Muscle of arm (tissue), 12 donors: ENCODE results near the gene SLC49A4. TPM values are rescaled to one million over a fixed set of nuclear protein-coding genes. Genes with fewer than 3 reads are reported as not detected.

Experiments
- DNase-seq: peaks from one replicate; pipeline ENCODE4 v3.0.0-alpha.2; 2013
- polyA plus RNA-seq, 12 donors: library from polyadenylated mRNA; unstranded; fragments of 120-200 nt; gene quantifications; one replicate each; pipeline ENCODE4 v1.2.1, GENCODE V29; 2013; ENCODE audit not compliant: insufficient read length in 12 of 12

The SLC49A4 gene
- polyA plus RNA-seq, 12 donors, result 5.4 to 9.5 (median 6.1) TPM; not detected in 1

DNA sequence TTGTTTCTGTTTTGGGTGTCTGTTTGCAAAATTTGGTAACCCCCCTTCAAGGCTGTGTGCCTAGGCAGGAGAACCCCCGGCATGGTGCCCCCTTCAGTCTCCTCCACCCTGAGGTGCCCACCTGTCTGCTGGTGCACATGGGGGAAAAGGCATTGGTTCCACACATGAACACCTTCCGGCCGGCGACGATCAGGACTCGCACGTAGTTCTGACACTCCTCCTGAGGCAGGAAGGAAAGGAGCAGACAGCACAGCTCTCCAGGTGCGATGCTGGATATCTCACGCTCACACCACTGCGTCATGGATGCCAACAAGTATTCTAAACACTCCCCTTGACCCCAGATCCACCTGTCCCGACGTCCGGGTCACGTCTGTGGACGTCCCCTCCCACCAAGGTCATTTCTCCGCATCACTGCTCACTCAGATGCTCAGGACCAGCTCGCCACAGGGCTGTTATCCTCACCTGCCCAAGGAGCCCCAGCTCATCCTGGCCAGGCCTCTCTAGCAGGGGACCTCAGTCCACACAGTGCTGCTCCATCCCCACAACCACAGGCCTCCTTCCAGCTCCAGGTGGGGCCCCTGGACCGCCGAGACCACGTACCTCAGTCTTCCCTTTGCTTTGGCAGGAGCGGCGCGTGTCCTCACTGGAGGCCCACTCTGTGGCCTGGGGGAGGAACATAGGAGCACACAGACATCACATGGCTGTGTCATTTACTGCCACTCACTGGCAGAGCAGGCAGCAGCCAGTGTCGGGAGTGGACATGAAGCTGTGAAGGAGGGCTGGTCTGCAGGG is 133.7 kb downstream of the SLC49A4 start:
- DNase-seq, result no peak

DNA sequence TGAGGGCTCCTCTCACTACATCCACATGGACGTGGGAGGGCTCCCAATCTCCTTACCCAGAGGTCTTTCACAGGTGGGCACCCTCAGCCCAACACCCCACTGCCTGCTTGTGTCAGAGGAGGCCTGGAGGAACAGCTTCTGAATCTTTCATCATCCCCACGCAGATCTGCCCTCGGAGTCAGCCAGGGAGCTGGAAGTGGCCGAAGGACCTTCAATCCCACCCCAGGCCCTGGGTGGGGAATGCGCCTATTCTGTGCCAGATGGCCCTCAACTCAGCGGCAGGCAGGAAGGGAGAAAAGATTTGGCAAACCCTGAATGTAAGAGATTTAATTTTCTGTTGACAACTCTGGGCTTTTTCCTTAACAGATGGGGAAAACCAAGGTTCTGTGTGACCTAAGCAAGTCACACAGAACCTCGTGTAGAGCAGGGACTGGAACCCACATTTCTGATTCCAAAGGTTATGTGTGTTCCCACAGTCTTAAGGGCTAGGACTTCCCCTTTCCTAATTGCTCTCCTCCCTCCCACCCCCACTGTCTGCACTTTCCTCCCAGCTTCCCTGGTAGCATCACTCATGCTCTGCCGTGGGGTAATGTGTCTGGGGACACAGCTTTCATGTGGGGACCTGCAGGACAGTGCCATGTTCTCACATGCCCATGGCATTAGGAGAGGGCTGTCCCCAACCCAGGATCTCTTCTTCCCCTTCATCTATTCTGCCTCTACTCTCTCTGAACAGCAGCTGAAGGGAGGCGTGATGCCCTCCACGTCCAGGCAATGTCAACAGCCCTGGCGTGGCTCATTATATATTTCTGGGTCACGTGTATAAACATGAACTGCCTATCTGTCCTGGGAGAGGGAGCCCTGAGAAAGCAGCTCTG is 134.6 kb downstream of the SLC49A4 start:
- no peak for DNase-seq

DNA sequence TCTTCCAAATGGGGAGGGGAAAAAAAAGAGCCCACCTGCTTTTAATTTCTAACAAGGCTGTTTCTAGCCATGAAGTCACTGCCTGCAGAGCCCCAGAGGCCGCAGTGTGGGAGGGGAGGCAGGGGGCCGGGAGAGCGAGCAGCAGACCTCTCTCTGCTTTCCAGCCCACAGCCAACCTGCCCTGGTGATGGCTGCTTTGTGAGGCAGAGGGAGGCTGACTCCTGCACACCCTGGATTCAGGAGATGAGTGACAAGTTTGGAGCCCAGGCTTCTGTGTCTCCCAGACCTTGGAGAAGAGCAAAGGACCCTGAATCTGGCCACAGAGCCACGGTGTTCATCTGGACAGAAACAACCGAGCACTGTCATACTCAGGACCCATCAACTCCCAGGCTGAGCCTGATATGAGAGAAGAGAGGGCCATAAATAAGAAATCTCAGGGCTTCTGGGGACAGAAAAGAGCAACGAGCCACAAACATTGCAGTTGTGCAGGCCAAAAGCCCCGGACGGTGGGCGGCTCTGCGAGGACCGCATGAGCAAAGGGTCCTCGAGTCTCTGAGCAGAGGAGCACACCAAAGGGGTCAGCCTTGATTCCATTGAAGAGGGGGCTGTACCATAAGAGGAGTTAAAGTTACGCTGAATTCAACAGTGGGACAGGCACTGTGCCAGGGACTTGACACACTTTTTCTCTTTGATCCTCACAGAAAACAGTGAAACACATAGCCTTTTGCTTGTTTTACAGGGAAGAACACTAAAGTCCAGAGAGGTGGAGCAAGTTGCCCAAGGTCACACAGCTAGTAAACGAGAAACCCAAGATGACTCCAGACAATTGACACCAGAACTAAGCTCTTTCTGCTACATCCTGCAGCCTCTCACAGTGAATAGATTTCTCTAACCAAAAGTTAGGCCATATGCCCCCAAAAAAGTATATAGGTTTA is 135.5 kb downstream of the SLC49A4 start:
- no peak for DNase-seq

Other genes starting within 250 kb of the SLC49A4 start
- gene PARP9, start 230.8 kb upstream of the SLC49A4 start, polyA plus RNA-seq, result 10 to 100 TPM in 10 of 12 donors, 1 to 10 TPM in 1, not detected in 1; 9.7 to 20.0 (median 16.1) TPM
- gene DTX3L, start 230.7 kb upstream of the SLC49A4 start, polyA plus RNA-seq, result 10 to 100 TPM in 4 of 12 donors, 1 to 10 TPM in 7, not detected in 1; 7.3 to 12.0 (median 9.1) TPM
- gene PARP15, start 217.4 kb upstream of the SLC49A4 start, polyA plus RNA-seq, result 1 to 10 TPM in 10 of 12 donors, not detected in 2; 1.7 to 8.5 (median 2.9) TPM
- gene PARP14, start 114.2 kb upstream of the SLC49A4 start, polyA plus RNA-seq, result 10 to 100 TPM in 7 of 12 donors, 1 to 10 TPM in 4, not detected in 1; 7.3 to 27.0 (median 10.7) TPM
- 10 to 100 TPM in 3 of 12 donors, 1 to 10 TPM in 7, not detected in 2; 4.2 to 12.9 (median 7.2) TPM for gene HSPBAP1, start 1.2 kb upstream of the SLC49A4 start, polyA plus RNA-seq
- gene SEMA5B, start 232.7 kb downstream of the SLC49A4 start, polyA plus RNA-seq, result 10 to 100 TPM in 11 of 12 donors, not detected in 1; 13.4 to 46.2 (median 24.6) TPM